Activated CD8-positive, alpha-beta T cell treated with anti-CD3 and anti-CD28 coated beads for 36 hours (primary cell): Measurements from ENCODE around the gene NRSN2. TPM values are rescaled to one million over a fixed set of nuclear protein-coding genes. Genes with fewer than 3 reads are reported as not detected.

Experiments used
- ATAC-seq: fragments of 200-7000 bp; cut with Tn5 transposase; one replicate; pipeline ENCODE4 v1.10.0; 2021; ENCODE audit warnings: mild to moderate bottlenecking, moderate library complexity
- CTCF ChIA-PET: fragments of 350-600 bp; sonication (Branson Sonifier 250); formaldehyde crosslinking; loops from one replicate; lab custom pipeline; 2021; ENCODE audit warnings: antibody characterized with exemption; lab: Charles Lee
- POLR2A ChIA-PET: fragments of 350-600 bp; sonication (Branson Sonifier 250); formaldehyde crosslinking; loops from one replicate; lab custom pipeline; 2021; ENCODE audit warnings: antibody characterized with exemption; lab: Charles Lee
- DNase-seq: peaks from one replicate; pipeline ENCODE4 v3.0.0-alpha.2; 2020
- H3K27ac Mint-ChIP-seq: one replicate; pipeline ENCODE4 v1.8.0; 2021; ENCODE audit warnings: mild to moderate bottlenecking, mixed read lengths
- H3K27me3 Mint-ChIP-seq: one replicate; pipeline ENCODE4 v1.8.0; 2021; ENCODE audit warnings: mixed read lengths
- H3K36me3 Mint-ChIP-seq: one replicate; pipeline ENCODE4 v1.8.0; 2021; ENCODE audit warnings: low read depth, mixed read lengths
- H3K4me1 Mint-ChIP-seq: one replicate; pipeline ENCODE4 v1.8.0; 2021; ENCODE audit warnings: low read depth, mixed read lengths
- H3K4me3 Mint-ChIP-seq: one replicate; pipeline ENCODE4 v1.8.0; 2021; ENCODE audit warnings: mild to moderate bottlenecking, moderate library complexity, mixed read lengths
- H3K9me3 Mint-ChIP-seq: one replicate; pipeline ENCODE4 v1.8.0; 2021; ENCODE audit warnings: mixed read lengths
- intact Hi-C: fragments of 100-400 bp; cut with micrococcal nuclease; formaldehyde crosslinking; loops from one replicate; pipeline ENCODE4 v1.10.0; 2022
- total RNA-seq, 2 experiments: library from RNA; stranded (reverse); gene quantifications; one replicate each; pipeline ENCODE4 v1.2.3, GENCODE V29; 2021
- TF ChIP-seq, protein P1 (sequence below): fragments of 200-600 bp; IDR thresholded peaks from one replicate; pipeline ENCODE4 v1.8.0; 2022; ENCODE audit warnings: antibody characterized with exemption, mild to moderate bottlenecking

NRSN2 gene
- total RNA-seq, 2 experiments from 2014 or later: 8.0 to 8.7 TPM

DNA sequence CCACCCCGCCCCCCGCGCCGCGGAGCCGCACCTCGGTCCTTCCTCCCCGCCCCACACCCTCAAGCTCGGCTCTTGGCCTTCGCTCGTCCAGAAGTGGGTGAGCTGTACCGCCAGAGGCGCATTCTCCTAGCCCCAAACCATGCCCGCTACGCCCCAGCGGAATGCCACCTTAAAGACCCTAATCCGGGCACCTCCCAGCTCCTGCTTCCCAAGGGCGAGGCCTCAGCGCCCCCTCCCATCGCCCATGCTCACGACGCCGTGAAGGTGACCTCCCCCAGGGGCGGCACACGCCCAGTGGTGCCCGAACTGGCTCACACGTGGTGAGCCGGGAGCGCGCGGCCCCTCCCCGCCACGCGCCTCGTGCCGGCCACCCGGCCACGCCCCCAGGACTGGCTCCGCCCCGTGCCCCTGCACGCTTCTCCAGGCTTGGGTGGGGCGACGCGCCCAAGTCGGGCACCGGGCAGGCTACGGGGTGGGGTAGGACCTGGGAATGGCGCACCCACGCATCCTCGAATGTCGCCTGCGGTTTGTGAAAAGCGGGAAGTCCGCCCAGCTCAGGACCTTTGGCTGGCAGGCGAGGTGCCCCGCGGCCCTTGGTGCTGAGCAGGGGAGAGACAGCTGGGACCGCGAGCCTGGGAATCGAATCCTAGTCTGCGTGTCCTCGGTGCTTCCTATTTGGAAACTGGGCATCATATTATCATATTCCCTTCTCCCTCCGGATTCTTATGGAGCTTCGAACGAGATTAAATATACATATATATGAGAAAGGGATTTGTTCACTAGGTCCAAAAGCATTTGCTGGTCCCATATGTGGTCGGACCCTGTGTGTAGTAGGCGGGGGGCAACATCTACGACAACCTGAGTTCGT lies 22.5 kb upstream of the NRSN2 start:
- Mint-ChIP-seq H3K27me3 (no peaks in the 10 kb centered on the region), H3K36me3 (peaks cover 12% of the 10 kb centered on the region), H3K9me3 (no peaks in the 10 kb centered on the region), H3K27ac (peak overlapping the region; percentile 91), H3K4me3 (peak overlapping the region; percentile 90), H3K4me1 (peaks cover 24% of the 10 kb centered on the region)
- CTCF ChIA-PET: interaction anchor here (0.9 to 2.9 kb wide), 10 partner anchors 11 to 77 kb away, joined by 3 to 16 read pairs (median 4); partner anchors contain the start of gene ZCCHC3
- intact Hi-C loops: no loop called here
- DNase-seq: peak; percentile 92
- ATAC-seq: peak; percentile 55
- POLR2A ChIA-PET: interaction anchor here (0.9 to 7.6 kb wide), 9 partner anchors 10 to 137 kb away, joined by 3 to 94 read pairs (median 5); partner anchors contain the start of genes TRIB3 and ZCCHC3
- TF ChIP-seq, protein P1, sequence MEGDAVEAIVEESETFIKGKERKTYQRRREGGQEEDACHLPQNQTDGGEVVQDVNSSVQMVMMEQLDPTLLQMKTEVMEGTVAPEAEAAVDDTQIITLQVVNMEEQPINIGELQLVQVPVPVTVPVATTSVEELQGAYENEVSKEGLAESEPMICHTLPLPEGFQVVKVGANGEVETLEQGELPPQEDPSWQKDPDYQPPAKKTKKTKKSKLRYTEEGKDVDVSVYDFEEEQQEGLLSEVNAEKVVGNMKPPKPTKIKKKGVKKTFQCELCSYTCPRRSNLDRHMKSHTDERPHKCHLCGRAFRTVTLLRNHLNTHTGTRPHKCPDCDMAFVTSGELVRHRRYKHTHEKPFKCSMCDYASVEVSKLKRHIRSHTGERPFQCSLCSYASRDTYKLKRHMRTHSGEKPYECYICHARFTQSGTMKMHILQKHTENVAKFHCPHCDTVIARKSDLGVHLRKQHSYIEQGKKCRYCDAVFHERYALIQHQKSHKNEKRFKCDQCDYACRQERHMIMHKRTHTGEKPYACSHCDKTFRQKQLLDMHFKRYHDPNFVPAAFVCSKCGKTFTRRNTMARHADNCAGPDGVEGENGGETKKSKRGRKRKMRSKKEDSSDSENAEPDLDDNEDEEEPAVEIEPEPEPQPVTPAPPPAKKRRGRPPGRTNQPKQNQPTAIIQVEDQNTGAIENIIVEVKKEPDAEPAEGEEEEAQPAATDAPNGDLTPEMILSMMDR: peak; percentile 20

DNA sequence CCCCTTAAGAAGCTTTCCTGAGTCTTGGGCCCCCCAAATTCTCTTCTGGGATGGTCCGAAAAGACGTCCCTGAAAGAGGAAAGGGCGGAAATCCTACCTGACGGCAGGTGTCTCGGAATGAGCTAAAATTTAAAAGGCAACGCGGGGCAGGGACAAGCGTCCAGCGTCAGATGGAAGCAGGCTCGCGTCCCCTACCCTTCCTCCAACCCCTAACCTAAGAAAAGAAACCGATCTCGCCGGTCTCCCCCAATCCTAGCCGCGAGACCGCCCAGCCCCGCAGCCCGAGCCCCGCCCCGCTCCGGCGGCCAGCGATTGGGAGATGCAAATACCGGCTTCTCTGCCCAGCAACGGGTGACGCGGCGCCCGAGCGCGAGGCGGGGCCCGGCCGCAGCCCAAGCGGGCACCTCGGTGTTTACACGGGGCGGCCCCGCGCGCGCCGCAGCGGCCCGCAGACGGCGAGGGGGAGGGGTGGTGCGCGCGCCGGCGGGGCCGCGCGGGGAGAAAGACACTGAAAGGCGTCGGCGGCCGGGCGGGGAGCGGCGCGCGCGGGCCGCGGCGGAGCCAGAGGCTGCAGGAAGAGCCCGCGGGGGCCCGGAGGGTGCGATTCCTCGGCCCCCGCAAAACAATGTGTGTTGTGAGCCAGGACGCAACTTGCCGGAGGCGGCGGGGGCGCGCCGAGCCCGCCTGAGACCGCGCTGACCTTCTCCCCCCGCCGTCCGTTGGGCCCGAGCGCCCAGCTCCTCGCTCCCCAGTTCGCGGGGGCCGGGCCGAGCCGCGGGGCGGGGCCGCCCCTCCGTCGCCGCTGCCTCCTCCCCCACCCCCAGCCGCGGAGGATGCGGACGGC lies 21.6 kb upstream of the NRSN2 start, which contains the start of gene SOX12:
Gene SOX12, plus strand, starts transcription at position 508 of the 844 bp plus-strand sequence. CDS start 373 bp downstream, outside the sequence.
- no peaks in the 10 kb centered on the region for H3K9me3 Mint-ChIP-seq
- H3K27ac Mint-ChIP-seq: peak within 1 kb of the TSS; percentile 91
- H3K27me3 Mint-ChIP-seq: no peaks in the 10 kb centered on the region
- TF ChIP-seq, protein P1: no peak
- DNase-seq (peak; percentile 98), ATAC-seq (peak; percentile 69)
- intact Hi-C loops: no loop called here
- peaks cover 25% of the 10 kb centered on the region for H3K4me1 Mint-ChIP-seq
- ChIA-PET CTCF (interaction anchor here (1.0 to 2.9 kb wide), 6 partner anchors 12 to 78 kb away, joined by 3 to 16 read pairs (median 4); partner anchors contain the start of gene ZCCHC3), POLR2A (interaction anchor here (0.9 to 7.6 kb wide), 4 partner anchors 16 to 137 kb away, joined by 3 to 94 read pairs (median 8); partner anchors contain the start of genes TRIB3 and ZCCHC3)
- H3K36me3 Mint-ChIP-seq: peaks cover 12% of the 10 kb centered on the region
- H3K4me3 Mint-ChIP-seq: peak within 1 kb of the TSS; percentile 90

DNA sequence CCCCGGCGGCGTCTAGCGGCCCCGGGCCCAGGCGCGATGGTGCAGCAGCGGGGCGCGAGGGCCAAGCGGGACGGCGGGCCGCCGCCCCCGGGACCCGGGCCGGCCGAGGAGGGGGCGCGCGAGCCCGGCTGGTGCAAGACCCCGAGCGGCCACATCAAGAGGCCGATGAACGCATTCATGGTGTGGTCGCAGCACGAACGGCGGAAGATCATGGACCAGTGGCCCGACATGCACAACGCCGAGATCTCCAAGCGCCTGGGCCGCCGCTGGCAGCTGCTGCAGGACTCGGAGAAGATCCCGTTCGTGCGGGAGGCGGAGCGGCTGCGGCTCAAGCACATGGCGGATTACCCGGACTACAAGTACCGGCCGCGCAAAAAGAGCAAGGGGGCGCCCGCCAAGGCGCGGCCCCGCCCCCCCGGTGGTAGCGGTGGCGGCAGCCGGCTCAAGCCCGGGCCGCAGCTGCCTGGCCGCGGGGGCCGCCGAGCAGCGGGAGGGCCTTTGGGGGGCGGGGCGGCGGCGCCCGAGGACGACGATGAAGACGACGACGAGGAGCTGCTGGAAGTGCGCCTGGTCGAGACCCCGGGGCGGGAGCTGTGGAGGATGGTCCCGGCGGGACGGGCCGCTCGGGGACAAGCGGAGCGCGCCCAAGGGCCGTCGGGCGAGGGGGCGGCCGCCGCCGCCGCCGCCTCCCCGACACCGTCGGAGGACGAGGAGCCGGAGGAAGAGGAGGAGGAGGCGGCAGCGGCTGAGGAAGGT lies 20.8 kb upstream of the NRSN2 start:
- H3K27me3 Mint-ChIP-seq: no peaks in the 10 kb centered on the region
- ATAC-seq (no peak), DNase-seq (peak; percentile 75)
- CTCF ChIA-PET: interaction anchor here (0.7 to 1.3 kb wide), 2 partner anchors 26 to 29 kb away, joined by 3 to 4 read pairs; partner anchors contain the start of gene ZCCHC3
- peak overlapping the region; percentile 81 for H3K27ac Mint-ChIP-seq
- H3K36me3 Mint-ChIP-seq: peaks cover 7% of the 10 kb centered on the region
- TF ChIP-seq, protein P1: no peak
- H3K4me3 Mint-ChIP-seq: peak overlapping the region; percentile 78
- H3K9me3 Mint-ChIP-seq: no peaks in the 10 kb centered on the region
- POLR2A ChIA-PET: interaction anchor here (0.6 to 7.6 kb wide), 4 partner anchors 17 to 326 kb away, joined by 3 to 94 read pairs (median 3); partner anchors contain the start of gene ZCCHC3
- H3K4me1 Mint-ChIP-seq: peaks cover 27% of the 10 kb centered on the region
- intact Hi-C loops: no loop called here

DNA sequence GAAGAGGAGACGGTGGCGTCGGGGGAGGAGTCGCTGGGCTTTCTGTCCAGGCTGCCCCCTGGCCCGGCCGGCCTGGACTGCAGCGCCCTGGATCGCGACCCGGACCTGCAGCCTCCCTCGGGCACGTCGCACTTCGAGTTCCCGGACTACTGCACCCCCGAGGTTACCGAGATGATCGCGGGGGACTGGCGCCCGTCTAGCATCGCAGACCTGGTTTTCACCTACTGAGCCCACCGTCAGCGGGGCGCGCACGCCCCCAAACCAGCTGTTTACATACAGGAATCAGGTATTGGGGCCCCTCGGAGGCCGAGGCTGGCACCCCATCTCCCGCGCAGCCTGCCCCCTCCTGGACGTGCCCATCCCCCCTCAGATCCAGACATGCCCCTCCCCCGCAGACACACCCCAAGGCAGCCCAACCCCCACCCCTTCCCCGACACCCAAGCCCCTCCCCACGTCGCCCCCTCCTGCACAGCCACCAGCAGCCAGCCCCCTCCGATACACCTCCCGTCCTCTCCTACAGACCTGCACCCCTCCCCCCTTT lies 20.2 kb upstream of the NRSN2 start:
- intact Hi-C loops: no loop called here
- TF ChIP-seq, protein P1: no peak
- no peaks in the 10 kb centered on the region for H3K27me3 Mint-ChIP-seq
- peaks cover 7% of the 10 kb centered on the region for H3K36me3 Mint-ChIP-seq
- DNase-seq (no peak), ATAC-seq (peak; percentile 0)
- ChIA-PET POLR2A (interaction anchor here (0.6 to 7.6 kb wide), 4 partner anchors 17 to 325 kb away, joined by 3 to 94 read pairs (median 3); partner anchors contain the start of gene ZCCHC3), CTCF (interaction anchor here (0.7 kb wide), 1 partner anchor 30 kb away, joined by 3 read pairs; the partner anchor contains the start of gene ZCCHC3)
- peak overlapping the region; percentile 78 for H3K4me3 Mint-ChIP-seq
- H3K9me3 Mint-ChIP-seq: no peaks in the 10 kb centered on the region
- peak overlapping the region; percentile 61 for H3K27ac Mint-ChIP-seq
- H3K4me1 Mint-ChIP-seq: peaks cover 27% of the 10 kb centered on the region
